Limb (tissue), 2 donors: ENCODE results near the gene LAMB3.
A peak's percentile ranks its signal among the peaks of the same experiment; 100 is the strongest.

ENCODE experiments used
- DNase-seq, 2 donors: peaks; one replicate each; pipeline ENCODE4 v3.0.0-alpha.2; 2016; ENCODE audit errors: extremely low spot score in 2 of 2

The LAMB3 gene

GRCh38 chr1:209634005-209634737 lies 18.1 kb downstream of the LAMB3 start:
- no peak for DNase-seq

GRCh38 chr1:209633335-209633997 lies 18.8 kb downstream of the LAMB3 start:
- DNase-seq = no peak

- no peak for DNase-seq
These were observed 21.6 kb downstream of the LAMB3 start for GRCh38 chr1:209630383-209631225.

GRCh38 chr1:209629621-209630382 lies 22.4 kb downstream of the LAMB3 start:
- no peak for DNase-seq

- no peak for DNase-seq
These were observed 23.5 kb downstream of the LAMB3 start for GRCh38 chr1:209628618-209629299.

- DNase-seq = peak; percentile 70 to 90
These were observed 24.5 kb downstream of the LAMB3 start for GRCh38 chr1:209627732-209628196.

- DNase-seq = no peak
These were observed 25.0 kb downstream of the LAMB3 start for GRCh38 chr1:209627027-209627731.

GRCh38 chr1:209626346-209627026 lies 25.7 kb downstream of the LAMB3 start:
- DNase-seq = no peak

GRCh38 chr1:209625791-209626285 lies 26.4 kb downstream of the LAMB3 start:
- peak in 1 of 2 donors; percentile 44 for DNase-seq

GRCh38 chr1:209624558-209625549 lies 27.4 kb downstream of the LAMB3 start:
- no peak for DNase-seq

GRCh38 chr1:209622841-209623829 lies 29.1 kb downstream of the LAMB3 start:
- DNase-seq = peak in 1 of 2 donors; percentile 47

GRCh38 chr1:209621741-209622655 lies 30.2 kb downstream of the LAMB3 start:
- DNase-seq = no peak

- no peak for DNase-seq
These were observed 30.9 kb downstream of the LAMB3 start for GRCh38 chr1:209621286-209621685.

- DNase-seq = no peak
These were observed 31.7 kb downstream of the LAMB3 start for GRCh38 chr1:209620487-209620884.

- no peak for DNase-seq
These were observed 32.3 kb downstream of the LAMB3 start for GRCh38 chr1:209619696-209620486.
